Caki2 (cell line): ENCODE results near the gene BDNF. TPM values are rescaled to one million over a fixed set of nuclear protein-coding genes. Genes with fewer than 3 reads are reported as not detected.
A peak's percentile ranks its signal among the peaks of the same experiment; 100 is the strongest.

Experiments
- DNase-seq: peaks from one replicate; pipeline ENCODE4 v3.0.0-alpha.2; 2015; ENCODE audit warnings: low read depth
- in situ Hi-C: cut with HindIII; loops from 2 replicates; pipeline ENCODE4 v1.10.0; 2016; ENCODE audit warnings: low sequenced_read_pairs, low pct_unique_long_range_greater_than_20kb, mixed read lengths
- total RNA-seq: library from RNA; depleted of rRNA; stranded (reverse); fragments of >200 nt; shearing (Covaris generic); gene quantifications from 2 replicates; pipeline ENCODE4 v1.2.3, GENCODE V29; 2014; ENCODE audit warnings: low replicate concordance

The BDNF gene
- total RNA-seq, 1 experiment from 2014 or later = 1.3 TPM

DNA sequence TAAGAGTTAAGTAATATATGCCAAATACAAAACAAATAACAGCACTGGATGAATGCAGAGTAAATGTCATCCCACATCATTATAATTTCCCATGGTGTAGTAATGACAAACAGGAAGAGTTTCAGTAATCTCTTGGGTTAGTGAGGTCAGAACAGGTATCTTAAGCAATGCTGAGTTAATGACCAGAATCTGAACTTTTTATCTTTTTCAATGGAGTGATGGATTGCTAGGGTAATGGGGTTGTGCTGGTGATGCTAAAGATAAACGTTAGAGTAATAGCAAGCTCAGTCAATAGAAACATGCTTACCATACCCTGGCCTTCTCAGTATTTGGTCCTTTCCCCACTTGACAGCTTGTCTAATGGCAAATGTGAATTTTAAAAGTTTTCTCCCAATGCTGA lies 11.5 kb upstream of the BDNF start:
- DNase-seq = no peak
- in situ Hi-C loops = no loop called here

DNA sequence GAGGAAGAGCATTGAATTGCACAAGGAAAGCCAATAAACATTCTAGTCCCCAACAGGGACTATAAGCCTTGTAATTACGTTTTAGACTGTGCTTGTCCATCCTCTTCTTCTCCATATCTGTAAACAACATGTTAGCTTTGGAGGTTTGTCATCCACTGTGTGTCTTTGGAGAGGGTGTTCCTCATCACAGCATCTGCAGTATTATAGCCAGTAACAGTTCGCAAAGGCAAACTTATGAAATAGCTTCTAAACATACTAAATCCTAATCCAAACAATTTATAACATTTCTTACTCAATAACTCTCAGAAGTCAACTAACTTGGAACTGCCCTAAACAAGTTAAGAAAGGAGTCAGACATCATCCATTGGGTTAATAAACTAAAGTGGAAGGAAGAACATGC lies 10.3 kb upstream of the BDNF start:
- no peak for DNase-seq
- in situ Hi-C loops = no loop called here

DNA sequence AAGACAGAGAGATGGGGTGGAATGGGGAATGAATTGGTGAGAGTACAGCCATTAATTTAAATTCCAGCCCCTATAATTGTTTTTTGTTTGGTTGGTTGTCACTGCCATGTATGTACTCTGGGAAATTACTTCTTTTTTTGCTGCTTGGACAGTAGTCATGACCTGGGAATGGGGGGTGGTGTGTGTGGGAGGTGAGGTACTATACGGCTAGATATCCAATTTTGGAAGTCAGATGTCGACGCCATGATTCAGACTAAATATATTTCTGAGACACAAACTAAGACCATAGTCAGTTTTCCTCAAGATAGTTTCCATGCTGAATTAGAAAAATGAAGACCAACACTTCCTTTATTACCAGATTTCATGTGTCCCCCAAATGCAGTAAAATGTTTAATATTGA lies 7.4 kb upstream of the BDNF start:
- in situ Hi-C loops = no loop called here
- DNase-seq = no peak

DNA sequence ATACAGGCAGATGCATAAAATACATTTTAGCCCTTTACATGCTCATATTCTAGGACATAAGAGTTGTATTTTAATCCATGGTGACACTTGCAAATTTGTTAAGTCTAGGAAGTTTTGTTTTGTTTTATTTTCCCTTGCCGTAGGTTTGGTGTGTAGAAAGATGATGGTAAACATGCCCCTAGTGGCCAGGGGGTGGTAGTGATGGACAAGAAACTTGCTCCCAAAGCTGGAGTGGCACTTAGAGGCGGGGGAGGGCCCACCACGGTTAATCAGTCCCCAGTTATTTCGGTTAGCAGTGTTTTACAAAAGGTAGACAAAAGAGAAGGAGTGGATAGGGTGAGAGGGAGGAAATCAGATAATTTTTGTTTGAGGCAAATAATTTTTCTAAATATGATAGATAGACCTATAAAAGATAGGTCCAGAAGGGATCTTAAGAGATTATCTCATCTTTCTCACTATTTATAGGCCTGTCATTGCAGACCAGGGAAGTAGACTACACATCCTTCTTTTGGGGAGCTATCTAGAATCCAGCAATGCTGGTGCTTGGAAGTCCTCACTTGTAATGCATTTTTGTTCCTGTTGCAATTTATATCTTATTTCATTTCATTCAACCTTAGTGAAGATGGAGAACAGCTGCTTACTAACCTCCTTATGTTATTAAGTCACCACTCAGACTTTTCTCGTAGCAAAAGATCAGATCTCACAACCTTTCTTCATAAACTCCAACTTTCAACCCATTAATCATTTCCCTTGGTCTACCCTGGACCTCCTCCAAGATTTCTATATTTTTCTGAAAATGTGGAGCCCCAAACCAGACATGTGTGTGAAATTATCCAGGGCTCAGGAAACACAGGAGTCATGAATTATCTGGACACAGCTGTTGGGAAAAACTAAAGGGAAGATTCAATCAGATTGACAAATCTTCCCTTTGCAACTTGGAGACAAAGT lies 5.9 kb upstream of the BDNF start:
- peak; percentile 33 for DNase-seq
- in situ Hi-C loops = no loop called here

DNA sequence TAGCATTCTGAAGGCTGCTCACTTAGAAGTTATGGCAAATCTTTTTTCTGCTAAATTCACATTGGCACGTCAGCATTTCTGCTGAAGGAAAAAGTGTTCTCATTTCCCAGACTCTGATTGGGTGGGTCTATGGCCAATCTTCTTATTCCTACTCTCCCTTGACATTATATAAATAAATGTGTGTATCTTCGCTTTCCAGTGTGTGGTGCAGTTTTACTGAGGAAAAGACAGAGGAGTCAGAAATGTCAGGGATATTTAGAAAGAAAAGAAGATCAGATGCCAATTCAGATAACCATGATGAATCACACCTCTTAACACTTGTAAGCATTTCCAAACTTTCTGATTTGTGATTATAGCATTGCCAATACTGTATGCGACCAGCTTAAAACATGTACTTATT lies 3.2 kb upstream of the BDNF start:
- in situ Hi-C loops = no loop called here
- peak; percentile 50 for DNase-seq

DNA sequence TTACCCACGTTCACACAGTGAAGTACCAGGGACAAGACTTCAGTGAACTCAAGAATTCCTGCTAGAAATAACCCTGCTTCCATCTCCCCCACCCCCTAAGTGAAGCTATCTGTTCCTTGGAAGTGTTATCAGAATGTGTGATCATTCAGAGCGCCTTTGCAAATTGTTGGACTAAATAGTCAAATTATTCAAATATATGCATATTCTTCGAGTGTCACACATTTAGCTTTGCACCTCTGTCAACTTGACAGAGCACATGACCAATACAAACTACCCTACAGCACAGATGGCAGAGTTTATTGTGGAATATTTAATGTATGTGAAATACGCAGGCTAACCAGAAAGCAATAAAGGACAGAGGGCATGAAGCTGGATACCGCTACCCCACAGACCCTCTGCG lies 2.6 kb upstream of the BDNF start:
- no peak for DNase-seq
- in situ Hi-C loops = no loop called here

DNA sequence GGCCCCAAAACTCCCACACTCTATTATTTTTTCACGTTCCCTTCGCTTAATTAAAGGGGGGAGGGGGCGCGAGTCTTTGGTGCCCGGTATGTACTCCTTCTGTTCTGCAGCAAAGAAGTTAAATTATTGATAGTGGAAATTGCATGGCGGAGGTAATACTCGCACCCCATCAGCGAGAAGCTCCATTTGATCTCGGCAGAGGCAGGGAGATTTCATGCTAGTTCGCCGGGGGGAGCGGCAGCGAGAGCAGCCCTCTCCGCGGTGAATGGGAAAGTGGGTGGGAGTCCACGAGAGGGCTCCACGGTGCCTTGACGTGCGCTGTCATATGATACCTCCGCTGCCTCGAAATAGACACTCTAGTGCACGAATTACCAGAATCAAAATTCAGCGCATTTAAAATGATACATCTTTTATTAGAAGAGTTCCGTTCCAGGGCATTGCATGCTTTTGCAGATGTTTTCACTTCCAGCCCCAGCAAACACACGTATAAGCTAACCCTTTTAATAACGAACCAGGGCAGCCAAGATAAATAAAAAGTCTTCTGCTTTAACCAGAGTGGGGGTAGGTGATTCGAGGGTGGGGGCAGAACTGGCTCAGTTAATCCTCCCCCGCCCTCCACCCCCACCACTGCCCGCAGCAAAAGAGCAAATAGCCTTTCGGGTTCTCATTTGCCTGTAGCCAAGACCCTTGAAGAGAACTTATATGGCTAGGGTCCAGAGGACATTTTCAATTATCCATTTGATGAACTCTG lies 1.3 kb upstream of the BDNF start:
- in situ Hi-C loops = no loop called here

DNA sequence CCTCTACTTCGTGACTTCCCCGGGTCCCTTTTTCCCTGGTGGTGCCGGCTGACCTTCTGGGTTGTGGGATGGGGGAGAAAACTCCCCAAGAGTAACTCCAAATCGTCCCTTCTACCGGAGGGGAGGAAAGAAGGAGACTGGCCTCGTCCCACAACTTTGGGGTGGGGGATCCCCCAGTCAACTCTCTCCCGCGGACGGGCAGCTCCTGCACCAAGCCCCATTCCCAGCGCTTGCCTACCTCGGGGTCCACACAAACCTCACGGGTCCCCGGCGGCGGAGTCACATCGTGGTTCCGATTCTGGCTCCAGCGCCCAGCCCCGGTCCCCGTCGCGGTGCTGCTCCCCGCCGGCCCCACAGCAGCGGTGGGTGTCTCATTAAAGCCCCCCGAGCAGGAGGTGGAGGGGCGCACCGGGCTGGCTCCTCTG lies 317 bp downstream of the BDNF start:
- in situ Hi-C loops = no loop called here
- DNase-seq = peak; percentile 10

More for the DNA sequence above, 1.3 kb upstream of the BDNF start:
- DNase-seq = no peak

DNA sequence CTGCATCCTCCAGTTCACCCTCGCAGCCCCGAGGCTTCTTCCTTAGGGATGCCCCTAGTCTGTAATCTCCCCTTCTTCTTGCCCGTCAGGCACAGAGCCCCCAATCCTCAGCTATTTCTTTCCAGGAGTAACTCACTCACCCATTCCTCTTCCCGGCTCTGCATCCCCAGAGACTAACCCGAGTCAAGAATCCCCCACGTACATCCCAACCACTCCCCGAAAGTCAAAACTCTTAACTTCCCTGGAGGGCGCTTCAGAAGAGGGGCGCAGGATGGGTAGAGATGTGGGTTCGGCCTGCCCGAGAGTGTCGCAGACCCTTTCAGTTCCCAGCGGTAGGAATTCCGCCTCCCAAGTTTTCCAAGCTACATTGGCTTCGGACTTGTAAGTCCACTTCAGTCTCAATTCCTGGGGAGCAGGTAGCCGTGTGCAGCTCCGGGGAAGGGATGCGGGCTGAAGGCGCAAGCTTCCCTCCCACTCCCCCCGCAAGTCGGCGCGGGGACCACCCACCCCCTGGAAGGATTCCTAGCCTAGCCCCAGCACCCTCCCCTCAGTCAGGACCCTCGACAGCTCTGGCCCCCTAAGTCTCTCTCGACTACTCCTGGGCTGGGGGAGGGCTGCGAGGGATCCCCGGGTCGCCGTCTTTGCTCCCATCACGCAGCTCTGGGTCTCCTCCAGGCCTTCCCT lies 871 bp downstream of the BDNF start:
- DNase-seq = no peak
- in situ Hi-C loops = no loop called here

DNA sequence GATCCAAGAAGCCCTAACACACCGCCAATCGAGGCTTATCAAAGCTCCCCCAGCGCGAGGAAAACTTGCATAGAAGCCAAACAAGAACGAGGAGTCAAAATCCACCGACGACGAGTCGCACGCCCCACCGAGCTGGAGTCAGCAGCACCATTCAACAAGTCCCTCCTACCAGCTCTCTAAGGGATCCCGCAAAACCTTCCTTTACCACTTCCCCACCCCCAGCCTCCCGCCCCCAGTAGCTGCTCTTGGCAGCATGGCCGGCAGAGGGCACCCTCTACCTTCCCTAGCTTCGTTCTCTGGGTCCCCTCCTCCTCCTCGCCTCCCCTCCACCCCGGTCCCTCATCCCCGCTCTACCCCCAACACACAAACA lies 1.4 kb downstream of the BDNF start:
- in situ Hi-C loops = no loop called here
- peak; percentile 70 for DNase-seq

DNA sequence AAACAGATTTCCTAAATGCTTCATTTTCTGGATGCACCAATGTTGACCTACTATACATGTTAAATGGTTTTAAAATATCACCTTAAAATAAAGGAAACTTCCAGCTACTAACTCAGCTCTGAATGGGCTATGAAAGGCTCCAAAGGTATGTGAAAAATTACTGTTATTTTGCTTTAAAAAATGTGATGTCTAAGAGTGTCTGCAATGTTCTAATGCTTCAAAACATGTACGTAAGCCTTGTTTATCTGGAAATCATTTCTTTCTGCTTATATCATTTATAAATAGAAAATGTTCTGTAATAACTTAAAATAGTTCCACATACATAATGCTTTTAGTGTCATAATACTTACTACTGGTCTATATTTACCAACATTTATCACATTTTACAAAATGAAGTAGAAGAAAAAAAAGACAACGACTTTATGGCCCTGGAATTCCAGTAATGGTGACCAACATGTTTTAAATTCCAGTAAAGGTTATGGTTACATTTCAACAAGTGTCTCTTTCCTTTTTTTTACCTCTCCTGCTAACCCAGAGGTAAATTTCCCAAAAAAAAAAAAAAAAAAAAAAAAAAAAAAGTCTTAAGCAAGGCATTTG lies 2.5 kb downstream of the BDNF start:
- DNase-seq = no peak
- in situ Hi-C loops = no loop called here

DNA sequence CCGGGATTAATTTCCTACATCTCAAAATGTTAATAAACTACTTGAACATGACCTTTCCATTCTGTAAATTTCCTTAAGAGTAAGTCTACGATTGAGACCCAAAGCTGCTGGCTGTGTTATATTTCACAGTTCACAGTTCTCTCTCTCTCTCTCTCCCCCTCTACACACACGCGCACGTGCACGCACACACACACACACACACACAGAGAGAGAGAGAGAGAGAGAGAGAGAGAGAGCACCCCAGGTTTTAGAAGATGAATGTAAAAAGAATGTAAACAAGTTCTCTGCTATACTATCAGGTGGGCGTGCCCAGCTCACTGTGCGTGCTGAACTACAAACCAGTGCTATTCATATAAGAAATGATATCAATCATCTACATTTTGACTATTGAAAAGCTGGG lies 3.3 kb downstream of the BDNF start:
- in situ Hi-C loops = no loop called here
- DNase-seq = no peak

DNA sequence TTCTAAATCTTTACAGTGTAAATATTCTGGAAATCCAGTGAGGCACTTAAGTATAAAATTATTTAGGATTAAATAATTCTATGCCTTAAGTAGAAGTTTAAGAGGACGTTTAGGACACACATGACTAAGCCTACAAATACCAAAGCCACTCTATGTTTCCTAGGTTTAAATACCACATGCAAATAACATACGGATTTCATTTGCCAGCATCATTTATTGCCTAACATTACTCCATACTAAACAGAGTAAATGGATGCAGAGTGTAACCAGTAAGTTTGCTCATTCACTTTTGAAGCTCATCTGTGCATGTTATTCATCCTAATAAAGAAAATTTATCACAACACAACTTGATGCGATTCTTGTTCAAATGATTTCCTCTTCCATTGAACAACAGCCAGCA lies 4.1 kb downstream of the BDNF start:
- DNase-seq = no peak
- in situ Hi-C loops = no loop called here

DNA sequence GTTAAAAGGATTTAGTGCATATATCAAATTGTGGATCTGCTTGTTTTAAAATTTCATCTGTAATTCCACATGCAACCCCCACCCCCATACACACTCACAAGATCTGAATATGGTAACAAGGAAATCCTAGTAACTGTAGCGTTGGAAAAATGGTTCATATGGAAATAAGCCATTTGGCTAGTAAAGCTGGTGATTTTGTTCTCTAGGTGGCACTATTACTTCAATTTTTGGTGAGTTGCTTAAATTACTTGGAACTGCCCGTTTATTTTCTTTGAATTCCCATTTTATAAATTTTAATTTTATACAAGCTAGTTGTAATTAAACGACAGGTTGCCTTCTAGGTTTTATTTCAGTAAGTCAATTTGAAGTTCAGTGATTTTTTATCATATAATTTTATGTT lies 5.3 kb downstream of the BDNF start:
- in situ Hi-C loops = no loop called here
- DNase-seq = no peak

DNA sequence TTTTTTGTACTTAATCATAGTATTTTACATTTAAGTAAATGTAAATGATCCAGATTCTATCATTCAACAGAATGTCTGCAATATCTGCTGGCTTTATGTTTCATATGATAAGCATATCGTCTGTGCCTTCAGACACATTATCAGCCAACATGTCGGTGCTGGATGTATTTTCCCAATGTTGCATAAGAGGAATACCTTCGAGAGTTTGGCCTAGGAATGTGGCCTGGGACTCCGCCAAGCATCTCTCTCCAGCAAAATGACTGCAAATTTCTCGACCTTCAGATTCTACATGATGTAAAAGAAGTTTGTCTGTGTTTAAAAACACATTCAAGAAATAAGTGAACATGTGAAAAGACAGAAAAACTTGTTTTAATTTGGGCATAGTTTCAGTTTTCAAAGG lies 6.9 kb downstream of the BDNF start:
- in situ Hi-C loops = no loop called here
- no peak for DNase-seq

DNA sequence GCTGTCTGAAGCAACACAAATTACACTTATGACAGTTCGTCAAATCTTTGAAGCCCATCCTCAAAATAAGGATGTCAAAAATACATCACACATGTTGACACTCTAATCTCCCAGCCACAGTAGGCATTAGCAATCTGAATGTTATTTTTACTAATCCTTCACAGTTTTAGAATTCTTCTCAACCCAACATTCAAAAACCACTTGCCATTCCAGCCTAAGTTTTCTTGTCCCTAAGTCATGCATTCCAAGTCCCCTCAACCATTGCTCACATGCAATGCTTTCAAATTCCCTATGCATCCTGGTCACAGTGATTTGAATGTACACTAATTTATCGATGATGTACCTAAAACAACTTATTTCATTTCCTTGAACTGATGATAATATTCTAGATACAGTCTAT lies 7.5 kb downstream of the BDNF start:
- DNase-seq = no peak
- in situ Hi-C loops = no loop called here

DNA sequence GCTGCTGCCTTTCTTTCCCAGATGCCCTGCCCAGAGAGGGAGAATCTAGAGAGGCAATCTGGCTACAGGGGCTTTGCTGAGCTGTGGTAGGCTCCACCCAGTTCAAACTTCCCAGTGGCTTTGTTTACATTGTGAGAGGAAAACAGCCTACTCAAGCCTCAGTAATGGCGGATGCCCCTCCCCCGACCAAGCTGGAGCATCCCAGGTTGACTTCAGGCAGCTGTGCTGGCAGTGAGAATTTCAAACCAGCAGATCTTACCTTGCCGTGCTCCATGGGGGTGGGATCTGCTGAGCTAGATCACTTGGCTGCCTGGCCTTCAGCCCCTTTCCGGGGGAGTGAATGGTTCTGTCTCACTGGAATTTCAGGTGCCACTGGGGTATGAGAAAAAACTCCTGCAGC lies 12.2 kb downstream of the BDNF start:
- no peak for DNase-seq
- in situ Hi-C loops = no loop called here

DNA sequence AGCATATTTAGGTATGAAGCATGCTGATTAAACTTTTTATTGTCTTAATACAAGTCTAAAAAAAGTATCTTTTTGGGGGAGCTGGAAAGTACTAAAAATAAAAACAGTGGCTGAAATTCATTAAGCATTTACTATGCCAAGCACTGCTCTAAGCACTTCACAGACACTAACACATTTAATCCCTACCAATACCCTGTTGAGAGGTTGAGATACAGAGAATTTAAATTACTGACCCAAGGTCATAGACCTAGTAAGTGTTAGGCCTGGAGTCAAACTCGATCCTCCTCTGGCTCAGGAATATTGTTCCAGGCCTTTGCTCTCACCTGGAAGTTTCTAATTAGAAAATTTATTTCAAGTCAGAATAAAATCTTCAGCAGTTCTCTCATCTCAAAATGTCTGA lies 18.6 kb downstream of the BDNF start:
- no peak for DNase-seq
- in situ Hi-C loops = no loop called here
